ENCODE results near the gene SRP14.
"Not testable (repeated sequence)": the region's sequence is repeated elsewhere in the genome, so short reads cannot be mapped to it uniquely, and the experiment has no call there.

SRP14 gene

GRCh38 chr15:40048926-40049475 is 10.0 kb upstream of the SRP14 start:
- DNase-seq = no peak

GRCh38 chr15:40048211-40048792 is 9.3 kb upstream of the SRP14 start:
- peak; percentile 52 for DNase-seq

- peak; percentile 81 for DNase-seq
Measured at GRCh38 chr15:40047415-40048210, 8.6 kb upstream of the SRP14 start.

GRCh38 chr15:40046721-40047414 is 7.9 kb upstream of the SRP14 start:
- DNase-seq = no peak

GRCh38 chr15:40045572-40046217 is 6.7 kb upstream of the SRP14 start:
- DNase-seq = no peak

- DNase-seq = peak; percentile 91
Measured at GRCh38 chr15:40044717-40045571, 6.0 kb upstream of the SRP14 start.

- DNase-seq = no peak
Measured at GRCh38 chr15:40043927-40044716, 5.1 kb upstream of the SRP14 start.

GRCh38 chr15:40042791-40043320 is 3.9 kb upstream of the SRP14 start:
- DNase-seq = no peak

- no peak for DNase-seq
Measured at GRCh38 chr15:40040770-40041169, 1.8 kb upstream of the SRP14 start.

GRCh38 chr15:40040293-40040635 is 1.3 kb upstream of the SRP14 start:
- DNase-seq = no peak

- no peak for DNase-seq
Measured at GRCh38 chr15:40038275-40038637, 725 bp downstream of the SRP14 start.

- no peak for DNase-seq
Measured at GRCh38 chr15:40037721-40038120, 1.3 kb downstream of the SRP14 start.

GRCh38 chr15:40035182-40035581 is 3.8 kb downstream of the SRP14 start:
- not testable (repeated sequence) for DNase-seq

GRCh38 chr15:40034186-40034946 is 4.6 kb downstream of the SRP14 start:
- no peak for DNase-seq

GRCh38 chr15:40032125-40032839 is 6.7 kb downstream of the SRP14 start:
- DNase-seq = no peak

- DNase-seq = no peak
Measured at GRCh38 chr15:40031300-40031699, 7.7 kb downstream of the SRP14 start.

GRCh38 chr15:40029979-40030893 is 8.7 kb downstream of the SRP14 start:
- DNase-seq = no peak

GRCh38 chr15:40028853-40029252 is 10.1 kb downstream of the SRP14 start:
- no peak for DNase-seq

- no peak for DNase-seq
Measured at GRCh38 chr15:40028193-40028592, 10.8 kb downstream of the SRP14 start.
